H1 (cell line): ENCODE data around the gene ARHGAP35. TPM values are rescaled to one million over a fixed set of nuclear protein-coding genes. Genes with fewer than 3 reads are reported as not detected.
"Not testable (repeated sequence)": the region's sequence is repeated elsewhere in the genome, so short reads cannot be mapped to it uniquely, and the experiment has no call there.

ENCODE experiments used
- CTCF ChIA-PET: fragments of 300-600 bp; sonication (Branson Sonifier 250); formaldehyde crosslinking; loops from one replicate; lab custom pipeline; 2021; ENCODE audit not compliant: partially characterized antibody; lab: Charles Lee
- POLR2A ChIA-PET: fragments of 300-600 bp; sonication (Branson Sonifier 250); formaldehyde crosslinking; loops from one replicate; lab custom pipeline; 2021; ENCODE audit warnings: inconsistent platforms; ENCODE audit not compliant: partially characterized antibody; lab: Charles Lee
- DNase-seq, 2 experiments: peaks; one replicate each; pipeline versions ENCODE4 v3.0.0 to v3.0.0-alpha.2; 2010 to 2022; ENCODE audit warnings: low spot score in 2 of 2, low read depth in 1 of 2, mixed read lengths in 1 of 2
- FAIRE-seq: peaks from 2 replicates; lab custom pipeline; 2011; peaks lifted over from hg19 to GRCh38; lab: Jason Lieb, UNC
- H2AFZ ChIP-seq: 2 replicates; pipeline ENCODE4 v1.8.1; 2012; ENCODE audit warnings: low read length, inconsistent platforms
- H2AK5ac ChIP-seq: 2 replicates; pipeline ENCODE4 v1.6.1; 2013; ENCODE audit warnings: low read depth, low read length
- H2BK120ac ChIP-seq: replicated peaks from 2 replicates; pipeline ENCODE3; 2013; ENCODE audit warnings: low read depth, low read length, inconsistent platforms
- H2BK12ac ChIP-seq: 2 replicates; pipeline ENCODE4 v1.6.1; 2013; ENCODE audit warnings: low read depth, low read length
- H2BK15ac ChIP-seq: 2 replicates; pipeline ENCODE4 v1.6.1; 2013; ENCODE audit warnings: low read length
- H2BK20ac ChIP-seq: 2 replicates; pipeline ENCODE4 v1.6.1; 2013; ENCODE audit warnings: low read length
- H2BK5ac ChIP-seq: 2 replicates; pipeline ENCODE4 v1.6.1; 2013; ENCODE audit warnings: low read depth, low read length
- H3K14ac ChIP-seq: 2 replicates; pipeline ENCODE4 v1.6.1; 2013; ENCODE audit warnings: inconsistent platforms; ENCODE audit not compliant: insufficient read length
- H3K18ac ChIP-seq: 2 replicates; pipeline ENCODE4 v1.6.1; 2013; ENCODE audit warnings: low read length; ENCODE audit errors: extremely low read depth
- H3K23ac ChIP-seq: 2 replicates; pipeline ENCODE4 v1.6.1; 2013; ENCODE audit warnings: inconsistent platforms; ENCODE audit not compliant: insufficient read length
- H3K23me2 ChIP-seq: 2 replicates; pipeline ENCODE4 v1.6.1; 2013; ENCODE audit warnings: low read depth, low read length
- H3K27ac ChIP-seq: 2 replicates; pipeline ENCODE4 v1.6.1; 2011; ENCODE audit warnings: low read depth, low read length, inconsistent platforms
- H3K27me3 ChIP-seq, 4 experiments: replicated peaks in 1 of 4; 1 replicate in 1 of 4; 2 replicates in 3 of 4; pipeline versions ENCODE4 v1.6.1 to v1.8.1; 2011 to 2013; ENCODE audit warnings: low read length in 3 of 4, mild to moderate bottlenecking in 3 of 4, inconsistent platforms in 2 of 4, mixed read lengths in 2 of 4, moderate library complexity in 1 of 4; ENCODE audit not compliant: control insufficient read depth in 3 of 4, insufficient read depth in 3 of 4; ENCODE audit errors: extremely low read depth in 1 of 4
- H3K36me3 ChIP-seq, 4 experiments: 2 replicates each; pipeline versions ENCODE4 v1.6.1 to v1.8.1; 2011 to 2013; ENCODE audit warnings: mild to moderate bottlenecking in 4 of 4, low read length in 3 of 4, moderate library complexity in 2 of 4, control low read depth in 1 of 4, inconsistent platforms in 1 of 4; ENCODE audit not compliant: insufficient read depth in 4 of 4, control insufficient read depth in 2 of 4
- H3K4ac ChIP-seq: replicated peaks from 2 replicates; pipeline ENCODE3; 2013; ENCODE audit warnings: low read length, low read depth, mixed read lengths, inconsistent platforms; ENCODE audit not compliant: insufficient read length
- H3K4me1 ChIP-seq, 4 experiments: replicated peaks in 1 of 4; 1 replicate in 1 of 4; 2 replicates in 3 of 4; pipeline versions ENCODE4 v1.6.1 to v1.8.1; 2011 to 2013; ENCODE audit warnings: low read length in 3 of 4, inconsistent platforms in 2 of 4, mixed read lengths in 1 of 4; ENCODE audit not compliant: insufficient read depth in 4 of 4, control insufficient read depth in 3 of 4
- H3K4me2 ChIP-seq, 2 experiments: 2 replicates each; pipeline versions ENCODE4 v1.6.1 to v1.8.1; 2011 to 2013; ENCODE audit warnings: low read depth in 2 of 2, low read length in 2 of 2, control low read depth in 1 of 2, inconsistent platforms in 1 of 2, mild to moderate bottlenecking in 1 of 2; ENCODE audit not compliant: insufficient read depth in 1 of 2
- H3K4me3 ChIP-seq, 4 experiments: fragments of 200-600, 300-600 bp in 1 of 4; sonication (generic), shearing (Covaris generic), sonication (Bioruptor Twin) in 1 of 4; 2 replicates each; pipeline versions ENCODE4 v1.5.1 to v1.8.1; 2011 to 2016; ENCODE audit warnings: low read length in 4 of 4, low read depth in 3 of 4, control low read depth in 2 of 4, inconsistent platforms in 2 of 4, mild to moderate bottlenecking in 2 of 4, mixed read lengths in 1 of 4, moderate library complexity in 1 of 4; ENCODE audit not compliant: insufficient read depth in 2 of 4; ENCODE audit errors: extremely low read depth in 1 of 4
- H3K56ac ChIP-seq: replicated peaks from 2 replicates; pipeline ENCODE3; 2013; ENCODE audit warnings: low read depth, mild to moderate bottlenecking, mixed read lengths, low read length, inconsistent platforms; ENCODE audit not compliant: insufficient read length
- H3K79me1 ChIP-seq: 2 replicates; pipeline ENCODE4 v1.6.1; 2013; ENCODE audit warnings: low read depth, low read length, control low read depth
- H3K79me2 ChIP-seq, 2 experiments: 2 replicates each; pipeline versions ENCODE4 v1.6.1 to v1.8.1; 2012 to 2013; ENCODE audit warnings: low read length in 2 of 2, mild to moderate bottlenecking in 2 of 2, inconsistent platforms in 1 of 2; ENCODE audit not compliant: insufficient read depth in 2 of 2, control insufficient read depth in 1 of 2
- H3K9ac ChIP-seq, 4 experiments: replicated peaks in 1 of 4; 1 replicate in 1 of 4; 2 replicates in 3 of 4; pipeline versions ENCODE4 v1.6.1 to v1.8.1; 2011 to 2013; ENCODE audit warnings: low read depth in 3 of 4, low read length in 3 of 4, control low read depth in 2 of 4, mild to moderate bottlenecking in 2 of 4, moderate library complexity in 2 of 4, inconsistent platforms in 1 of 4; ENCODE audit errors: extremely low read depth in 1 of 4
- H3K9me3 ChIP-seq, 2 experiments: 2 replicates each; pipeline versions ENCODE4 v1.6.1 to v1.8.1; 2012 to 2013; ENCODE audit warnings: mild to moderate bottlenecking in 2 of 2, moderate library complexity in 2 of 2, control low read depth in 1 of 2, inconsistent platforms in 1 of 2, low read depth in 1 of 2, low read length in 1 of 2, mixed read lengths in 1 of 2; ENCODE audit not compliant: insufficient read depth in 2 of 2
- H4K20me1 ChIP-seq, 2 experiments: replicated peaks in 1 of 2; 2 replicates each; pipeline versions ENCODE3 to v1.8.1; 2011 to 2013; ENCODE audit warnings: inconsistent platforms in 2 of 2, low read length in 2 of 2, mild to moderate bottlenecking in 1 of 2; ENCODE audit not compliant: insufficient read depth in 2 of 2, control insufficient read depth in 1 of 2
- H4K5ac ChIP-seq: 2 replicates; pipeline ENCODE4 v1.6.1; 2013; ENCODE audit warnings: low read length, low read depth, mixed read lengths, inconsistent platforms; ENCODE audit not compliant: insufficient read length
- H4K8ac ChIP-seq: 2 replicates; pipeline ENCODE4 v1.8.0; 2013; ENCODE audit warnings: mild to moderate bottlenecking, moderate library complexity, low read length, inconsistent platforms; ENCODE audit not compliant: insufficient read depth; ENCODE audit errors: extremely low read depth
- H4K91ac ChIP-seq: replicated peaks from 2 replicates; pipeline ENCODE3; 2013; ENCODE audit warnings: low read length, mixed read lengths, inconsistent platforms; ENCODE audit not compliant: insufficient read length
- WGBS, 2 experiments: shearing (Covaris generic) in 1 of 2; methylation state at CpG; one replicate each; pipeline versions ENCODE4 v1.1.6 to v1.1.7; 2013 to 2015; ENCODE audit warnings: low lambda C conversion rate in 2 of 2, mixed read lengths in 2 of 2, inconsistent platforms in 1 of 2, low coverage in 1 of 2, missing lambda C conversion rate in 1 of 2; ENCODE audit not compliant: insufficient replicate concordance in 2 of 2, insufficient coverage in 1 of 2, insufficient read length in 1 of 2; ENCODE audit errors: extremely low coverage in 1 of 2, missing lambda C conversion rate in 1 of 2; 5-methylcytosine and 5-hydroxymethylcytosine counted together
- polyA plus RNA-seq, 7 experiments: library from polyadenylated mRNA; depleted of rRNA in 3 of 7; stranded (reverse) in 5 of 7; unstranded in 2 of 7; fragments of >200 nt in 5 of 7; fragments of 200-250 nt in 2 of 7; gene quantifications; 1 replicate in 5 of 7; 2 replicates in 1 of 7; 4 replicates in 1 of 7; pipeline versions ENCODE4 v1.2.1 to v1.2.3, GENCODE V29; 2011 to 2013; ENCODE audit warnings: missing spikeins in 2 of 7, mixed read lengths in 2 of 7
- total RNA-seq: library from RNA; stranded (reverse); fragmentation: NEBNext Ultra II Directional; extraction: Animal tissue kit (Norgen Biotek cat#: 25700); gene quantifications from 2 replicates; pipeline ENCODE4 v1.2.1, GENCODE V29; 2021

Gene ARHGAP35
- total and polyA plus RNA-seq, 2 of the 8 experiments (the other 6 are each of a cell fraction or from before 2014, with no cell fraction given), result 29.7 to 64.5 TPM

GRCh38 chr19:46822410-46822787 is 38.4 kb upstream of the ARHGAP35 start:
- not testable (repeated sequence) for H2BK15ac ChIP-seq, H2BK20ac ChIP-seq, H2AK5ac ChIP-seq, H3K4me2 ChIP-seq, DNase-seq, H3K4ac ChIP-seq, H2BK5ac ChIP-seq, H3K14ac ChIP-seq, H4K8ac ChIP-seq, H2BK12ac ChIP-seq, H3K79me1 ChIP-seq, H3K18ac ChIP-seq, H3K4me3 ChIP-seq, H3K9me3 ChIP-seq, H3K27ac ChIP-seq, H3K36me3 ChIP-seq, H2BK120ac ChIP-seq, H3K27me3 ChIP-seq, H3K79me2 ChIP-seq, H2AFZ ChIP-seq, H3K23me2 ChIP-seq, H3K4me1 ChIP-seq, H4K91ac ChIP-seq, H3K23ac ChIP-seq, H3K56ac ChIP-seq, FAIRE-seq, H4K20me1 ChIP-seq, H3K9ac ChIP-seq, H4K5ac ChIP-seq
- CTCF ChIA-PET, result interaction anchor here (0.6 to 3.7 kb wide), 8 partner anchors 15 to 69 kb away, joined by 3 to 19 read pairs (median 4); no protein-coding TSS in a partner anchor
- 96% methylated on average over 4 of the region's 4 CpGs; no CpG with 5 or more reads in 1 of the 2 experiments for WGBS, 2 experiments
- POLR2A ChIA-PET, result interaction anchor here (0.6 to 8.3 kb wide), 5 partner anchors 12 to 355 kb away, joined by 3 to 68 read pairs (median 3); partner anchors contain the start of gene SLC1A5
